Fibroblast of villous mesenchyme (primary cell): ENCODE measurements around the gene SH3RF3. TPM values are rescaled to one million over a fixed set of nuclear protein-coding genes. Genes with fewer than 3 reads are reported as not detected.
"Not testable (repeated sequence)": the region's sequence is repeated elsewhere in the genome, so short reads cannot be mapped to it uniquely, and the experiment has no call there.

Source experiments
- DNase-seq: peaks from one replicate; pipeline ENCODE4 v3.0.0-alpha.2; 2010; ENCODE audit warnings: low read depth
- H3K4me3 ChIP-seq: 2 replicates; pipeline ENCODE4 v1.5.1; 2011; ENCODE audit warnings: low read depth, mild to moderate bottlenecking, low read length
- total RNA-seq: library from RNA; depleted of rRNA; stranded (reverse); fragments of >200 nt; gene quantifications from 2 replicates; pipeline ENCODE4 v1.2.3, GENCODE V29; 2012
- TF ChIP-seq, protein P1 (sequence below): IDR thresholded peaks from 2 replicates; pipeline ENCODE4 v1.5.1; 2012; ENCODE audit warnings: low read depth, mild to moderate bottlenecking, low read length; ENCODE audit not compliant: insufficient read depth

Gene SH3RF3
- total RNA-seq, 1 donor: 13.4 TPM

DNA sequence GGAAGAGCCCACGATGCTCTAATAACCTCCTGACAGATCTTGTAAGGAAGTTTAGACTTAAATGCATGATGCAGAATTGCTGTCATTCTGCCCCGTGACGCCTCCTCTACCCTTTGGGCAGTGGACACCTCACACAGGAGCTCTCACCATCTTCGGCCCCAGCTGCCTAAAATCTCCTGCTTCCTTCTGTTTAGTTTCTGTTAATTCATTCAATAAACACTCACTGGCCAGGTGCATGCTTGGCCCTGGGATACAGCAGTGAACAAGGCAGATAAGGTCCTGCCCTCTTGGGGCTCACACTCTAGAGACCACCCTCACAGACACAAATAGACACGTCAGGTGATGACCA lies 403.7 kb downstream of the SH3RF3 start:
- TF ChIP-seq, protein P1, sequence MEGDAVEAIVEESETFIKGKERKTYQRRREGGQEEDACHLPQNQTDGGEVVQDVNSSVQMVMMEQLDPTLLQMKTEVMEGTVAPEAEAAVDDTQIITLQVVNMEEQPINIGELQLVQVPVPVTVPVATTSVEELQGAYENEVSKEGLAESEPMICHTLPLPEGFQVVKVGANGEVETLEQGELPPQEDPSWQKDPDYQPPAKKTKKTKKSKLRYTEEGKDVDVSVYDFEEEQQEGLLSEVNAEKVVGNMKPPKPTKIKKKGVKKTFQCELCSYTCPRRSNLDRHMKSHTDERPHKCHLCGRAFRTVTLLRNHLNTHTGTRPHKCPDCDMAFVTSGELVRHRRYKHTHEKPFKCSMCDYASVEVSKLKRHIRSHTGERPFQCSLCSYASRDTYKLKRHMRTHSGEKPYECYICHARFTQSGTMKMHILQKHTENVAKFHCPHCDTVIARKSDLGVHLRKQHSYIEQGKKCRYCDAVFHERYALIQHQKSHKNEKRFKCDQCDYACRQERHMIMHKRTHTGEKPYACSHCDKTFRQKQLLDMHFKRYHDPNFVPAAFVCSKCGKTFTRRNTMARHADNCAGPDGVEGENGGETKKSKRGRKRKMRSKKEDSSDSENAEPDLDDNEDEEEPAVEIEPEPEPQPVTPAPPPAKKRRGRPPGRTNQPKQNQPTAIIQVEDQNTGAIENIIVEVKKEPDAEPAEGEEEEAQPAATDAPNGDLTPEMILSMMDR: no peak
- no peak overlapping the region for H3K4me3 ChIP-seq

GRCh38 chr2:109533823-109534222 lies 404.8 kb downstream of the SH3RF3 start:
- no peak overlapping the region for H3K4me3 ChIP-seq
- TF ChIP-seq, protein P1: no peak
- no peak for DNase-seq

More for the DNA sequence above, 403.7 kb downstream of the SH3RF3 start:
- no peak for DNase-seq

DNA sequence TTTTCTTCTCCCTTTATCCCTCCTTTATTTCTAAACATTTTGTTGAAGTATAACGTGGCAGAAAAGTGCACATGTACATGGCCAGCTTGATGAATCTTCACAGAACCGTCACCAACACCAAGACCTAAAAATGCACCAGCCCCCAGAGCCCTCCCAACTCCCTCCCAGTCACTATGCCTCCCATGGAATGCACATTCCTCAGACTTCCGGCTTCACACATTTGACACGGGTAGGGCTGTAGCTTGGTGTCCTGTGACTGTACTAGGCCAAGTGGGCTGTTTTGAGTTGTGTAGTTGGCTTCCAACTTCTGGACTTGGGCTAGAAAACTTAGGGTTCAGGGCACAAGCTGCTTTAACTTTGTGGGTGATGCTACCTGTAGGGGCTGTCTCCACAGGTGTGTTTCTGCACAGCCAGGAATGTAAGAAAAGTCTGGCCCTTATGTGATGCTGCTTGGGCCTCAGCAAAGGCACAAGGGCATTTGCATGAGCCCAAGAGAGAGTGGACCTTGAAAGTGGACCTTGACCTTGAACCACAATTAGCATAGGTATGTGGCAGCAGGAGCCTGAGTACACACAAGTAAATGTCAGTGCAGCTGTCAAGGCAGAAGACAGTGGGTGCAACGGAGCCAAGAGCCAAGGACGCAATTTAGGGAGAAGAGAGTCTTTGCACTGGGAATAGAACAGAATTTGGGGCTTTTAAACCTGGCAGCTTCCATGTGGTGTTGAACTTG lies 406.4 kb downstream of the SH3RF3 start:
- TF ChIP-seq, protein P1: no peak
- H3K4me3 ChIP-seq: no peak overlapping the region
- no peak for DNase-seq

DNA sequence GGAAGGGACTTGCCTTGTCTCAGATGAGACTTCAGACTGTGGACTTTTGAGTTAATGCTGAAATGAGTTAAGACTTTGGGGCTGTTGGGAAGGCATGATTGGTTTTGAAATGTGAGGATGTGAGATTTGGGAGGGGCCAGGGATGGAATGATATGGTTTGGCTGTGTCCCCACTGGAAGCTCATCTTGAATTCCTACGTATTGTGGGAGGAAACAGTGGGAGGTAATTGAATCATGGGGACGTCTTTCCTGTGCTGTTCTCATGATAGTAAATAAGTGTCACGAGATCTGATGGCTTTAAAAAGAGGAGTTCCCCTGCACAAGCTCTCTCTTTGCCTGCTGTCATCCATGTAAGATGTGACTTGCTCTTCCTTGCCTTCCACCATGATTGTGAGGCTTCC lies 407.6 kb downstream of the SH3RF3 start:
- H3K4me3 ChIP-seq: not testable (repeated sequence)
- DNase-seq: peak; percentile 33

- TF ChIP-seq, protein P1: no peak
- no peak overlapping the region for H3K4me3 ChIP-seq
- DNase-seq: no peak
Measured at GRCh38 chr2:109537565-109538222, 408.7 kb downstream of the SH3RF3 start.

- H3K4me3 ChIP-seq: no peak overlapping the region
- TF ChIP-seq, protein P1: no peak
- no peak for DNase-seq
Measured at GRCh38 chr2:109538546-109538945, 409.5 kb downstream of the SH3RF3 start.

DNA sequence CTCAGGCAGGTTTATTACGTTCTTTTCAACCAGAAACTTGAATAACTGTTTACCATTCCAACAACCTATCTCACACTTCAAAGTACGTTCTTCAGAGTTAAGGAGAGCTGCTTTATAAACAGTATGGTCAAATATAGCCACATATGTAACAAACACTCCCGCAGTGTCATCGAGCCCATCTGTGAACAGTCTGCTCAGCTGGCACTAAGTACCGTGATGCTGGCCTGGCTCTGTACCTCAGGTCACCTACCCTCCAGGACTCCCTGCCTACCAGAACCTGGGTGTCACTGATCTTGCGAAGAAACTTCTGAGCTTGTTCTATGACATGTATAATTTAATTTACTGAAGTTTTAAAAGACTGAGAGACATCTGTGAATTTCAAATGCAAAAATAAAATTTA lies 413.4 kb downstream of the SH3RF3 start:
- no peak overlapping the region for H3K4me3 ChIP-seq
- TF ChIP-seq, protein P1: no peak
- no peak for DNase-seq
